BLaER1 treated with 17β-estradiol and CSF1 and Interleukin-3, amounts not matched to agents 10 nM and 100 nM (cell line): ENCODE results near the gene SYPL2.

Source experiments
- H3K27ac ChIP-seq, 11 experiments: shearing (Covaris generic); formaldehyde crosslinking; 2 replicates each; pipeline ENCODE4 v1.8.1; 2022
- H3K27me3 ChIP-seq, 11 experiments: shearing (Covaris generic); formaldehyde crosslinking; 2 replicates each; pipeline ENCODE4 v1.8.1; 2022
- H3K36me3 ChIP-seq, 11 experiments: shearing (Covaris generic); formaldehyde crosslinking; 2 replicates each; pipeline ENCODE4 v1.8.1; 2022
- H3K4me1 ChIP-seq, 10 experiments: shearing (Covaris generic); formaldehyde crosslinking; 2 replicates each; pipeline ENCODE4 v1.8.1; 2022
- H3K4me2 ChIP-seq, 11 experiments: shearing (Covaris generic); formaldehyde crosslinking; 2 replicates each; pipeline ENCODE4 v1.8.1; 2022
- H3K4me3 ChIP-seq, 10 experiments: shearing (Covaris generic); formaldehyde crosslinking; 2 replicates each; pipeline ENCODE4 v1.8.1; 2022
- H3K9ac ChIP-seq, 11 experiments: shearing (Covaris generic); formaldehyde crosslinking; 2 replicates each; pipeline ENCODE4 v1.8.1; 2022
- H3K9me3 ChIP-seq, 11 experiments: shearing (Covaris generic); formaldehyde crosslinking; replicated peaks in 1 of 11; 2 replicates each; pipeline ENCODE4 v1.8.1; 2022
- H4K20me1 ChIP-seq, 11 experiments: shearing (Covaris generic); formaldehyde crosslinking; 2 replicates each; pipeline ENCODE4 v1.8.1; 2022
- Cebpa-rat ChIP-seq, 11 experiments: shearing (Covaris generic); IDR thresholded peaks; 2 replicates each; pipeline ENCODE4 v1.8.1; 2022

Gene SYPL2

GRCh38 chr1:109499661-109500536, 33.6 kb downstream of the SYPL2 start:
- Histone ChIP-seq H3K27ac (0 out of 22 replicates have a peak overlapping the region, but pooled peaks of 1 of the 11 experiments have one; percentile 7), H3K27me3 (no peaks in the 10 kb centered on the region), H3K4me2 (peak overlapping the region; percentile 14 to 93 (median 83); a peak in 20 of 22 replicates), H3K9me3 (no peaks in the 10 kb centered on the region), H3K9ac (peak overlapping the region in 4 of 11 experiments; percentile 0 to 34 (median 19); a peak in 5 of 22 replicates), H3K4me3 (no peak overlapping the region), H3K4me1 (peaks cover 75 to 100% (median 90%) of the 10 kb centered on the region in 10 experiments), H4K20me1 (peaks cover 9 to 74% (median 68%) of the 10 kb centered on the region in 11 experiments; a peak in 20 of 22 replicates), H3K36me3 (peaks cover 31 to 58% (median 48%) of the 10 kb centered on the region in 11 experiments)
- no peak for TF ChIP-seq Cebpa-rat (IDR thresholded peaks at IDR 0.05)

- no peak overlapping the region for H3K4me3 ChIP-seq
- H3K27ac ChIP-seq, result peak overlapping the region in 5 of 11 experiments; percentile 34 to 62 (median 54); a peak in 8 of 22 replicates
- H4K20me1 ChIP-seq, result peaks cover 9 to 63% (median 58%) of the 10 kb centered on the region in 11 experiments; a peak in 20 of 22 replicates
- no peak for TF ChIP-seq Cebpa-rat (IDR thresholded peaks at IDR 0.05)
- peak overlapping the region; percentile 64 to 93 (median 83) for H3K4me2 ChIP-seq
- peaks cover 26 to 50% (median 40%) of the 10 kb centered on the region in 11 experiments for H3K36me3 ChIP-seq
- H3K4me1 ChIP-seq, result peaks cover 66 to 90% (median 79%) of the 10 kb centered on the region in 10 experiments
- peak overlapping the region in 4 of 11 experiments; percentile 19 to 45 (median 41); a peak in 4 of 22 replicates for H3K9ac ChIP-seq
- H3K9me3 ChIP-seq, result no peaks in the 10 kb centered on the region
- no peaks in the 10 kb centered on the region for H3K27me3 ChIP-seq
These were observed 34.6 kb downstream of the SYPL2 start for GRCh38 chr1:109500941-109501381.

GRCh38 chr1:109501644-109502363, 35.5 kb downstream of the SYPL2 start:
- peak overlapping the region in 8 of 11 experiments; percentile 12 to 62 (median 48); a peak in 14 of 22 replicates for H3K27ac ChIP-seq
- peaks cover 18 to 42% (median 32%) of the 10 kb centered on the region in 11 experiments for H3K36me3 ChIP-seq
- H3K4me3 ChIP-seq, result peak overlapping the region in 1 of 10 experiments; percentile 22; a peak in 4 of 20 replicates
- no peaks in the 10 kb centered on the region for H3K27me3 ChIP-seq
- peaks cover 63 to 81% (median 72%) of the 10 kb centered on the region in 10 experiments for H3K4me1 ChIP-seq
- H3K9ac ChIP-seq, result peak overlapping the region in 5 of 11 experiments; percentile 0 to 45 (median 40); a peak in 10 of 22 replicates
- H3K4me2 ChIP-seq, result peak overlapping the region; percentile 64 to 93 (median 83)
- peaks cover 7 to 54% (median 51%) of the 10 kb centered on the region in 11 experiments; a peak in 20 of 22 replicates for H4K20me1 ChIP-seq
- TF ChIP-seq Cebpa-rat (IDR thresholded peaks at IDR 0.05), result no peak
- H3K9me3 ChIP-seq, result no peaks in the 10 kb centered on the region

GRCh38 chr1:109502364-109502851, 36.1 kb downstream of the SYPL2 start:
- no peak for TF ChIP-seq Cebpa-rat (IDR thresholded peaks at IDR 0.05)
- peak overlapping the region in 8 of 11 experiments; percentile 12 to 66 (median 52); a peak in 14 of 22 replicates for H3K27ac ChIP-seq
- no peak overlapping the region; a peak in 2 of 20 replicates for H3K4me3 ChIP-seq
- H3K4me2 ChIP-seq, result peak overlapping the region; percentile 64 to 93 (median 83)
- H4K20me1 ChIP-seq, result peaks cover 4 to 48% (median 45%) of the 10 kb centered on the region in 11 experiments; a peak in 20 of 22 replicates
- no peaks in the 10 kb centered on the region for H3K9me3 ChIP-seq
- H3K4me1 ChIP-seq, result peaks cover 57 to 75% (median 66%) of the 10 kb centered on the region in 10 experiments
- peaks cover 14 to 36% (median 26%) of the 10 kb centered on the region in 11 experiments; a peak in 21 of 22 replicates for H3K36me3 ChIP-seq
- H3K9ac ChIP-seq, result peak overlapping the region in 5 of 11 experiments; percentile 0 to 40 (median 28); a peak in 7 of 22 replicates
- H3K27me3 ChIP-seq, result no peaks in the 10 kb centered on the region

GRCh38 chr1:109503935-109504334, 37.6 kb downstream of the SYPL2 start:
- Histone ChIP-seq H3K27ac (no peak overlapping the region), H3K9me3 (no peaks in the 10 kb centered on the region), H3K9ac (no peak overlapping the region), H3K36me3 (peaks cover 6 to 23% (median 17%) of the 10 kb centered on the region in 11 experiments; a peak in 18 of 22 replicates), H4K20me1 (peaks cover 0 to 33% (median 29%) of the 10 kb centered on the region in 11 experiments; a peak in 17 of 22 replicates), H3K27me3 (no peaks in the 10 kb centered on the region), H3K4me1 (peaks cover 44 to 64% (median 54%) of the 10 kb centered on the region in 10 experiments), H3K4me3 (no peak overlapping the region), H3K4me2 (no peak overlapping the region)
- no peak for TF ChIP-seq Cebpa-rat (IDR thresholded peaks at IDR 0.05)

GRCh38 chr1:109504974-109505373, 38.6 kb downstream of the SYPL2 start:
- Histone ChIP-seq H3K27ac (no peak overlapping the region), H3K4me2 (no peak overlapping the region), H3K4me1 (peaks cover 38 to 61% (median 50%) of the 10 kb centered on the region in 10 experiments), H3K27me3 (peaks cover 0 to 4% (median 0%) of the 10 kb centered on the region in 11 experiments; a peak in 1 of 22 replicates), H3K9me3 (no peaks in the 10 kb centered on the region), H3K9ac (no peak overlapping the region), H4K20me1 (peaks cover 0 to 23% (median 21%) of the 10 kb centered on the region in 11 experiments; a peak in 17 of 22 replicates), H3K36me3 (peaks cover 6 to 15% (median 12%) of the 10 kb centered on the region in 11 experiments; a peak in 16 of 22 replicates), H3K4me3 (no peak overlapping the region)
- no peak for TF ChIP-seq Cebpa-rat (IDR thresholded peaks at IDR 0.05)

- Histone ChIP-seq H3K27me3 (peaks cover 0 to 4% (median 0%) of the 10 kb centered on the region in 11 experiments; a peak in 1 of 22 replicates), H3K4me2 (peak overlapping the region in 8 of 11 experiments; percentile 89 to 99 (median 98); a peak in 13 of 22 replicates), H3K9me3 (no peaks in the 10 kb centered on the region), H3K9ac (no peak overlapping the region), H3K4me3 (peak overlapping the region in 1 of 10 experiments; percentile 66; a peak in 1 of 20 replicates), H4K20me1 (no peaks in the 10 kb centered on the region), H3K4me1 (peaks cover 10 to 34% (median 22%) of the 10 kb centered on the region in 10 experiments), H3K27ac (no peak overlapping the region), H3K36me3 (peaks cover 0 to 6% (median 0%) of the 10 kb centered on the region in 11 experiments; a peak in 1 of 22 replicates)
- no peak for TF ChIP-seq Cebpa-rat (IDR thresholded peaks at IDR 0.05)
These were observed 41.9 kb downstream of the SYPL2 start for GRCh38 chr1:109508001-109508872.
